Activated T-helper 2 cell treated with anti-CD3 and anti-CD28 coated beads, Interferon-gamma antibody, Interleukin-2, Interleukin-4, amounts not matched to agents 10 μg/mL and 5 μg/mL and 100 μg/mL, durations not matched to agents 14 hours and 24 hours and 36 hours (primary cell): ENCODE data around the gene SREBF2. TPM values are rescaled to one million over a fixed set of nuclear protein-coding genes. Genes with fewer than 3 reads are reported as not detected.
"Not testable (repeated sequence)": the region's sequence is repeated elsewhere in the genome, so short reads cannot be mapped to it uniquely, and the experiment has no call there.

Source experiments
- DNase-seq: peaks from one replicate; pipeline ENCODE4 v3.0.0; 2021; ENCODE audit warnings: low spot score
- H3K27ac Mint-ChIP-seq: one replicate; pipeline ENCODE4 v1.8.0; 2021; ENCODE audit warnings: mixed read lengths
- H3K27me3 Mint-ChIP-seq: one replicate; pipeline ENCODE4 v1.8.0; 2021; ENCODE audit warnings: low read depth, mixed read lengths
- H3K36me3 Mint-ChIP-seq: one replicate; pipeline ENCODE4 v1.8.0; 2021; ENCODE audit warnings: low read depth, mixed read lengths
- H3K4me1 Mint-ChIP-seq: one replicate; pipeline ENCODE4 v1.8.0; 2021; ENCODE audit warnings: low read depth, mixed read lengths
- H3K4me3 Mint-ChIP-seq: one replicate; pipeline ENCODE4 v1.8.0; 2021; ENCODE audit warnings: low read depth, mild to moderate bottlenecking, moderate library complexity, mixed read lengths
- H3K9me3 Mint-ChIP-seq: one replicate; pipeline ENCODE4 v1.8.0; 2021; ENCODE audit warnings: mixed read lengths
- intact Hi-C: fragments of 100-400 bp; cut with micrococcal nuclease; formaldehyde crosslinking; loops from one replicate; pipeline ENCODE4 v1.15.1; 2023
- total RNA-seq: library from RNA; stranded (reverse); gene quantifications from 2 replicates; pipeline ENCODE4 v1.2.3, GENCODE V29; 2022

SREBF2 gene
- total RNA-seq, 1 donor from 2014 or later: 191 TPM

GRCh38 chr22:41856469-41856868, 23.6 kb downstream of the SREBF2 start:
- no peaks in the 10 kb centered on the region for H3K27me3 Mint-ChIP-seq
- H3K4me1 Mint-ChIP-seq: peaks cover 58% of the 10 kb centered on the region
- intact Hi-C loops: loop anchor here (2.0 to 5.0 kb wide), 2 partner anchors 34 to 54 kb away; partner anchors contain the start of gene CCDC134
- DNase-seq: no peak
- H3K27ac Mint-ChIP-seq: peak overlapping the region; percentile 78
- H3K36me3 Mint-ChIP-seq: peaks cover 52% of the 10 kb centered on the region
- no peak overlapping the region for H3K4me3 Mint-ChIP-seq
- no peaks in the 10 kb centered on the region for H3K9me3 Mint-ChIP-seq

GRCh38 chr22:41857155-41857859, 24.4 kb downstream of the SREBF2 start:
- peaks cover 47% of the 10 kb centered on the region for H3K36me3 Mint-ChIP-seq
- H3K4me1 Mint-ChIP-seq: peaks cover 62% of the 10 kb centered on the region
- H3K9me3 Mint-ChIP-seq: no peaks in the 10 kb centered on the region
- H3K27ac Mint-ChIP-seq: peak overlapping the region; percentile 92
- DNase-seq: peak; percentile 67
- H3K4me3 Mint-ChIP-seq: peak overlapping the region; percentile 31
- no peaks in the 10 kb centered on the region for H3K27me3 Mint-ChIP-seq
- intact Hi-C loops: loop anchor here (1.0 to 5.0 kb wide), 4 partner anchors 24 to 83 kb away; partner anchors contain the start of genes CCDC134 and SREBF2

GRCh38 chr22:41857860-41858199, 24.9 kb downstream of the SREBF2 start:
- intact Hi-C loops: loop anchor here (1.0 to 5.0 kb wide), 6 partner anchors 15 to 169 kb away; partner anchors contain the start of genes CCDC134, SNU13 and SREBF2
- Mint-ChIP-seq H3K9me3 (no peaks in the 10 kb centered on the region), H3K27ac (peak overlapping the region; percentile 92), H3K4me1 (peaks cover 65% of the 10 kb centered on the region), H3K4me3 (peak overlapping the region; percentile 31), H3K27me3 (no peaks in the 10 kb centered on the region), H3K36me3 (peaks cover 43% of the 10 kb centered on the region)
- DNase-seq: no peak

- H3K36me3 Mint-ChIP-seq: peaks cover 52% of the 10 kb centered on the region
- intact Hi-C loops: loop anchor here (1.0 kb wide), 3 partner anchors 11 to 78 kb away; partner anchors contain the start of gene SREBF2
- H3K27me3 Mint-ChIP-seq: no peaks in the 10 kb centered on the region
- H3K4me1 Mint-ChIP-seq: peaks cover 61% of the 10 kb centered on the region
- peak overlapping the region; percentile 99 for H3K27ac Mint-ChIP-seq
- DNase-seq: peak; percentile 18
- H3K4me3 Mint-ChIP-seq: peak overlapping the region; percentile 74
- H3K9me3 Mint-ChIP-seq: no peaks in the 10 kb centered on the region
Observed at GRCh38 chr22:41862160-41862529, 29.2 kb downstream of the SREBF2 start.

- Mint-ChIP-seq H3K4me3 (peak overlapping the region; percentile 74), H3K9me3 (no peaks in the 10 kb centered on the region)
- intact Hi-C loops: loop anchor here (1.0 kb wide), 3 partner anchors 11 to 78 kb away; partner anchors contain the start of gene SREBF2
Observed at GRCh38 chr22:41862530-41863266, 29.8 kb downstream of the SREBF2 start.

GRCh38 chr22:41863472-41863871, 30.6 kb downstream of the SREBF2 start:
- intact Hi-C loops: no loop called here
- H3K4me1 Mint-ChIP-seq: peaks cover 50% of the 10 kb centered on the region
- H3K27ac Mint-ChIP-seq: peak overlapping the region; percentile 99
- no peaks in the 10 kb centered on the region for H3K27me3 Mint-ChIP-seq
- peaks cover 52% of the 10 kb centered on the region for H3K36me3 Mint-ChIP-seq
- no peaks in the 10 kb centered on the region for H3K9me3 Mint-ChIP-seq
- DNase-seq: no peak
- H3K4me3 Mint-ChIP-seq: peak overlapping the region; percentile 74

More at GRCh38 chr22:41862530-41863266, 29.8 kb downstream of the SREBF2 start:
- Mint-ChIP-seq H3K27ac (peak overlapping the region; percentile 99), H3K36me3 (peaks cover 52% of the 10 kb centered on the region), H3K4me1 (peaks cover 57% of the 10 kb centered on the region), H3K27me3 (no peaks in the 10 kb centered on the region)
- DNase-seq: no peak

- H3K27me3 Mint-ChIP-seq: no peaks in the 10 kb centered on the region
- H3K4me1 Mint-ChIP-seq: peaks cover 19% of the 10 kb centered on the region
- peaks cover 80% of the 10 kb centered on the region for H3K36me3 Mint-ChIP-seq
- H3K4me3 Mint-ChIP-seq: no peak overlapping the region
- no peak overlapping the region for H3K27ac Mint-ChIP-seq
- intact Hi-C loops: no loop called here
- no peaks in the 10 kb centered on the region for H3K9me3 Mint-ChIP-seq
- no peak for DNase-seq
Observed at GRCh38 chr22:41868556-41868955, 35.7 kb downstream of the SREBF2 start.

GRCh38 chr22:41870081-41870480, 37.2 kb downstream of the SREBF2 start:
- H3K27ac Mint-ChIP-seq: peak overlapping the region; percentile 28
- DNase-seq, intact Hi-C loops, H3K9me3 Mint-ChIP-seq, H3K4me3 Mint-ChIP-seq, H3K27me3 Mint-ChIP-seq: not testable (repeated sequence)
- H3K36me3 Mint-ChIP-seq: peaks cover 84% of the 10 kb centered on the region
- H3K4me1 Mint-ChIP-seq: peaks cover 20% of the 10 kb centered on the region

- no peak overlapping the region for H3K27ac Mint-ChIP-seq
Observed at GRCh38 chr22:41870786-41871185, 37.9 kb downstream of the SREBF2 start.

GRCh38 chr22:41873391-41873790, 40.5 kb downstream of the SREBF2 start:
- intact Hi-C loops: loop anchor here (1.0 to 2.0 kb wide), 2 partner anchors 11 to 15 kb away; no protein-coding TSS in a partner anchor
- Mint-ChIP-seq H3K27me3 (no peaks in the 10 kb centered on the region), H3K4me1 (peaks cover 19% of the 10 kb centered on the region), H3K9me3 (no peaks in the 10 kb centered on the region), H3K36me3 (peaks cover 86% of the 10 kb centered on the region), H3K4me3 (no peak overlapping the region), H3K27ac (peak overlapping the region; percentile 81)
- DNase-seq: no peak

More at GRCh38 chr22:41870786-41871185, 37.9 kb downstream of the SREBF2 start:
- no peaks in the 10 kb centered on the region for H3K9me3 Mint-ChIP-seq
- peaks cover 15% of the 10 kb centered on the region for H3K4me1 Mint-ChIP-seq
- intact Hi-C loops: no loop called here
- peaks cover 84% of the 10 kb centered on the region for H3K36me3 Mint-ChIP-seq
- DNase-seq: no peak
- no peaks in the 10 kb centered on the region for H3K27me3 Mint-ChIP-seq
- no peak overlapping the region for H3K4me3 Mint-ChIP-seq

- Mint-ChIP-seq H3K4me3 (no peak overlapping the region), H3K27me3 (no peaks in the 10 kb centered on the region), H3K36me3 (peaks cover 85% of the 10 kb centered on the region), H3K9me3 (no peaks in the 10 kb centered on the region), H3K4me1 (peaks cover 19% of the 10 kb centered on the region), H3K27ac (no peak overlapping the region)
- no peak for DNase-seq
- intact Hi-C loops: no loop called here
Observed at GRCh38 chr22:41874090-41874489, 41.2 kb downstream of the SREBF2 start.

GRCh38 chr22:41875531-41876270, 42.8 kb downstream of the SREBF2 start:
- peaks cover 18% of the 10 kb centered on the region for H3K4me1 Mint-ChIP-seq

More at GRCh38 chr22:41875531-41876270, 42.8 kb downstream of the SREBF2 start:
- Mint-ChIP-seq H3K9me3 (no peaks in the 10 kb centered on the region), H3K36me3 (peaks cover 88% of the 10 kb centered on the region), H3K27me3 (no peaks in the 10 kb centered on the region), H3K27ac (peak overlapping the region; percentile 34), H3K4me3 (no peak overlapping the region)
- intact Hi-C loops: no loop called here
- DNase-seq: no peak
